ENCODE measurements around the gene RAPGEF5. TPM values are rescaled to one million over a fixed set of nuclear protein-coding genes. Genes with fewer than 3 reads are reported as not detected.
A peak's percentile ranks its signal among the peaks of the same experiment; 100 is the strongest.

RAPGEF5 gene
- polyA plus RNA-seq, 1 donor (not counting 4 experiments of a cell fraction or from before 2014, with no cell fraction given): 2.1 TPM

- no peak overlapping the region for H3K27ac ChIP-seq (ENCODE audit: control insufficient read depth, insufficient read depth, low read length)
- no peak overlapping the region for H3K9ac ChIP-seq (ENCODE audit: control insufficient read depth, extremely low read depth, insufficient read depth, low read length)
- H3K27me3 ChIP-seq (ENCODE audit: control insufficient read depth, extremely low read depth, insufficient read depth, low read length): no peaks in the 10 kb centered on the region
- DNase-seq (ENCODE audit: low read depth, low spot score) (no peak), FAIRE-seq (no peak)
- no peaks in the 10 kb centered on the region for H3K9me3 ChIP-seq (ENCODE audit: control insufficient read depth, low read depth, low read length)
- H3K79me2 ChIP-seq (ENCODE audit: control insufficient read depth, insufficient read depth, low read length): no peaks in the 10 kb centered on the region
- H4K20me1 ChIP-seq (ENCODE audit: control insufficient read depth, extremely low read depth, insufficient read depth, low read length): no peaks in the 10 kb centered on the region
- dilution Hi-C loops (cut with MboI; ENCODE audit: extremely low pct_ligation_motif_present, low sequenced_read_pairs): no loop called here
- TF ChIP-seq CTCF (optimal IDR thresholded peaks at IDR 0.05 in 1 of 3, IDR thresholded peaks at IDR 0.05 in 1 of 3, conservative IDR thresholded peaks at IDR 0.05 in 1 of 3; ENCODE audit: extremely low read depth in 1 of 3, insufficient read depth in 2 of 3, low read length in 3 of 3) (no peak), EZH2 (IDR thresholded peaks at IDR 0.05; ENCODE audit: low read length) (no peak)
- no peaks in the 10 kb centered on the region for H3K4me1 ChIP-seq (ENCODE audit: control insufficient read depth, extremely low read depth, insufficient read depth, low read length)
- no peak overlapping the region for H3K4me3 ChIP-seq (ENCODE audit: control insufficient read depth in 2 of 3, extremely low read depth in 1 of 3, insufficient read depth in 2 of 3, low read depth in 1 of 3, low read length in 3 of 3)
- H3K9me1 ChIP-seq (ENCODE audit: control insufficient read depth, extremely low read depth, insufficient read depth, low read length): no peaks in the 10 kb centered on the region
- no peak overlapping the region for H3K4me2 ChIP-seq (ENCODE audit: control insufficient read depth, extremely low read depth, insufficient read depth, low read depth, low read length)
- no peaks in the 10 kb centered on the region for H3K36me3 ChIP-seq (ENCODE audit: control insufficient read depth in 2 of 2, extremely low read depth in 1 of 2, insufficient read depth in 2 of 2, low read length in 2 of 2)
- H2AFZ ChIP-seq (ENCODE audit: control insufficient read depth, low read length): peak overlapping the region; percentile 28
These were observed 127.8 kb downstream of the RAPGEF5 start for GRCh38 chr7:22229148-22229547.

- Histone ChIP-seq H3K4me2 (ENCODE audit: control insufficient read depth, extremely low read depth, insufficient read depth, low read depth, low read length) (no peak overlapping the region), H3K9me3 (ENCODE audit: control insufficient read depth, low read depth, low read length) (no peaks in the 10 kb centered on the region), H3K4me3 (ENCODE audit: control insufficient read depth in 2 of 3, extremely low read depth in 1 of 3, insufficient read depth in 2 of 3, low read depth in 1 of 3, low read length in 3 of 3) (no peak overlapping the region), H3K27me3 (ENCODE audit: control insufficient read depth, extremely low read depth, insufficient read depth, low read length) (no peaks in the 10 kb centered on the region), H3K27ac (ENCODE audit: control insufficient read depth, insufficient read depth, low read length) (no peak overlapping the region), H2AFZ (ENCODE audit: control insufficient read depth, low read length) (no peak overlapping the region), H3K9me1 (ENCODE audit: control insufficient read depth, extremely low read depth, insufficient read depth, low read length) (no peaks in the 10 kb centered on the region), H3K79me2 (ENCODE audit: control insufficient read depth, insufficient read depth, low read length) (no peaks in the 10 kb centered on the region), H3K9ac (ENCODE audit: control insufficient read depth, extremely low read depth, insufficient read depth, low read length) (no peak overlapping the region), H3K36me3 (ENCODE audit: control insufficient read depth in 2 of 2, extremely low read depth in 1 of 2, insufficient read depth in 2 of 2, low read length in 2 of 2) (no peaks in the 10 kb centered on the region), H4K20me1 (ENCODE audit: control insufficient read depth, extremely low read depth, insufficient read depth, low read length) (no peaks in the 10 kb centered on the region), H3K4me1 (ENCODE audit: control insufficient read depth, extremely low read depth, insufficient read depth, low read length) (peaks cover 16% of the 10 kb centered on the region)
- FAIRE-seq (no peak), DNase-seq (ENCODE audit: low read depth, low spot score) (no peak)
- dilution Hi-C loops (cut with MboI; ENCODE audit: extremely low pct_ligation_motif_present, low sequenced_read_pairs): no loop called here
- TF ChIP-seq CTCF (optimal IDR thresholded peaks at IDR 0.05 in 1 of 3, IDR thresholded peaks at IDR 0.05 in 1 of 3, conservative IDR thresholded peaks at IDR 0.05 in 1 of 3; ENCODE audit: extremely low read depth in 1 of 3, insufficient read depth in 2 of 3, low read length in 3 of 3): no peak
- TF ChIP-seq EZH2 (IDR thresholded peaks at IDR 0.05; ENCODE audit: low read length): no peak
These were observed 133.1 kb downstream of the RAPGEF5 start for GRCh38 chr7:22223807-22224206.

Measured in keratinocyte (primary cell).